Stimulated activated CD4-positive, alpha-beta T cell treated with anti-CD3 and anti-CD28 coated beads, Interleukin-12 subunit alpha, Interleukin-12 subunit beta, amount 100 ng/mL, for 24 hours (primary cell): ENCODE results near the gene KRT86.
"Not testable (repeated sequence)": the region's sequence is repeated elsewhere in the genome, so short reads cannot be mapped to it uniquely, and the experiment has no call there.

Experiments used
- DNase-seq, 2 experiments: peaks; one replicate each; pipeline ENCODE4 v3.0.0-alpha.2; 2020; ENCODE audit warnings: low read depth in 2 of 2

KRT86 gene

GRCh38 chr12:52291267-52291935, 17.0 kb downstream of the KRT86 start, which contains the start of gene KRT81:
Gene KRT81 (minus strand): TSS chr12:52291534. CDS start chr12:52291465, 69 bp downstream.
- DNase-seq: no peak

- DNase-seq: no peak
Measured at GRCh38 chr12:52293926-52294325, 19.5 kb downstream of the KRT86 start.

GRCh38 chr12:52294803-52295202, 20.4 kb downstream of the KRT86 start:
- DNase-seq: no peak

- DNase-seq: no peak
Measured at GRCh38 chr12:52295663-52296062, 21.2 kb downstream of the KRT86 start.

GRCh38 chr12:52296572-52297215, 22.2 kb downstream of the KRT86 start:
- DNase-seq: no peak

- DNase-seq: no peak
Measured at GRCh38 chr12:52298677-52299190, 24.3 kb downstream of the KRT86 start.

GRCh38 chr12:52300796-52301691, 26.6 kb downstream of the KRT86 start:
- DNase-seq: no peak

- not testable (repeated sequence) for DNase-seq
Measured at GRCh38 chr12:52301721-52302120, 27.3 kb downstream of the KRT86 start.

- DNase-seq: not testable (repeated sequence)
Measured at GRCh38 chr12:52302242-52302914, 27.9 kb downstream of the KRT86 start.

GRCh38 chr12:52304941-52305411, 30.5 kb downstream of the KRT86 start:
- DNase-seq: not testable (repeated sequence)

- no peak for DNase-seq
Measured at GRCh38 chr12:52305921-52306705, 31.7 kb downstream of the KRT86 start.

GRCh38 chr12:52306731-52307130, 32.3 kb downstream of the KRT86 start:
- DNase-seq: no peak

GRCh38 chr12:52307836-52308805, 33.7 kb downstream of the KRT86 start:
- peak in 1 of 2 experiments; percentile 48 for DNase-seq

- no peak for DNase-seq
Measured at GRCh38 chr12:52308806-52309425, 34.5 kb downstream of the KRT86 start.

GRCh38 chr12:52310622-52311284, 36.3 kb downstream of the KRT86 start:
- no peak for DNase-seq

GRCh38 chr12:52311285-52311648, 36.8 kb downstream of the KRT86 start:
- DNase-seq: no peak

- no peak for DNase-seq
Measured at GRCh38 chr12:52312086-52312485, 37.6 kb downstream of the KRT86 start.

GRCh38 chr12:52313461-52313860, 39.0 kb downstream of the KRT86 start:
- no peak for DNase-seq
